D721Med (cell line): Measurements from ENCODE around the gene CDH23.

ENCODE experiments used
- DNase-seq: peaks from one replicate; pipeline ENCODE4 v3.0.0; 2011; ENCODE audit warnings: low spot score; ENCODE audit not compliant: insufficient read length
- FAIRE-seq: peaks from 2 replicates; lab custom pipeline; 2011; peaks lifted over from hg19 to GRCh38; lab: Jason Lieb, UNC
- TF ChIP-seq, protein P1 (sequence below): IDR thresholded peaks from 2 replicates; pipeline ENCODE4 v1.5.1; 2012; ENCODE audit warnings: mild to moderate bottlenecking, control low read depth; ENCODE audit not compliant: insufficient read depth; ENCODE audit errors: missing control alignments

Gene CDH23

DNA sequence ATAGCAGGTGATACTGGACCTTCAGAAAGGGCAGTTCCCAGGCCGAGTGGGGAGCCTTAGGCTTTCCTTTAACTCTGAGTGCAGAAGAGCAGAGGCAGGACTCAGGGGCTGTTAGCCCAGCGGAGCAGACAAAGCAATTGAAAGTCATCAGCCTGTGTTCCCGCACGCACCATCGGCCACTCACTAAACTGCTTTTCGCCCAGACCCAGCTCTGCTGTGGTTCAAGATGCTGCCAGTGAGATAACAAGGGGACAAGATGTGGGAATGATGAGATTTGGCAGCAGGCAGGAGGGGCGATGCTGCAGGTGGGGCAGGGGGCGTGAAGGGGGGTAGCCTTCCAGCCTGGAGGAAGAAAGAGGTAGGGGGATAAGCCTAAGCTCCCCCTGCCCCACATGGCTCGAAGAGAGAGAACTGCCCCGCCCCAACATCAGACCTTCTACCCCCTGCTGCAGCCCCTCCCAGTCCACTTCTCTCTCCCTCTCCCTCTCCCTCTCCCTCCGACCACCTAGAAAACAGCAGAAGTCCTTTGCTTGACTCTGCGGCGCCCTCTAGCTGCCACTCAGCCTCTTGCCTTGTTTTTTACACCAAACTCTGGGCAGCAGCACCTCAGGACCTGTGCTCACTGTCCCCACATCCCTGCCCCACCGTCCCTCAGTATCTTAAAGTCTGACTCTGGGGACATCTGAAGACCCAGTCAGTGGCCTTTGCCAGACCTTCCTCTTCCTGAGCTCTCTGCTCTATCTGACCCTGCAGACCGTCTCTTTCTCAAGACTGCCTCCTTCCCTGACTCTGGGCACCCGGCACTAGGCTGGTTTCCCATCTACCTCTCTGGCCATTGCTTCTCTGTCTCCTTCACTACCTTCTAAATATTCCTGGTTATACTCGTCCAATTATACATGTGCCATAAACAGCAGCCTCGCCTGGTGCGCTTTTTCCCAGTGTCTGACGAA, 212.4 kb downstream of the CDH23 start:
- TF ChIP-seq, protein P1, sequence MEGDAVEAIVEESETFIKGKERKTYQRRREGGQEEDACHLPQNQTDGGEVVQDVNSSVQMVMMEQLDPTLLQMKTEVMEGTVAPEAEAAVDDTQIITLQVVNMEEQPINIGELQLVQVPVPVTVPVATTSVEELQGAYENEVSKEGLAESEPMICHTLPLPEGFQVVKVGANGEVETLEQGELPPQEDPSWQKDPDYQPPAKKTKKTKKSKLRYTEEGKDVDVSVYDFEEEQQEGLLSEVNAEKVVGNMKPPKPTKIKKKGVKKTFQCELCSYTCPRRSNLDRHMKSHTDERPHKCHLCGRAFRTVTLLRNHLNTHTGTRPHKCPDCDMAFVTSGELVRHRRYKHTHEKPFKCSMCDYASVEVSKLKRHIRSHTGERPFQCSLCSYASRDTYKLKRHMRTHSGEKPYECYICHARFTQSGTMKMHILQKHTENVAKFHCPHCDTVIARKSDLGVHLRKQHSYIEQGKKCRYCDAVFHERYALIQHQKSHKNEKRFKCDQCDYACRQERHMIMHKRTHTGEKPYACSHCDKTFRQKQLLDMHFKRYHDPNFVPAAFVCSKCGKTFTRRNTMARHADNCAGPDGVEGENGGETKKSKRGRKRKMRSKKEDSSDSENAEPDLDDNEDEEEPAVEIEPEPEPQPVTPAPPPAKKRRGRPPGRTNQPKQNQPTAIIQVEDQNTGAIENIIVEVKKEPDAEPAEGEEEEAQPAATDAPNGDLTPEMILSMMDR = peak; percentile 90
- FAIRE-seq (no peak), DNase-seq (peak; percentile 73)

DNA sequence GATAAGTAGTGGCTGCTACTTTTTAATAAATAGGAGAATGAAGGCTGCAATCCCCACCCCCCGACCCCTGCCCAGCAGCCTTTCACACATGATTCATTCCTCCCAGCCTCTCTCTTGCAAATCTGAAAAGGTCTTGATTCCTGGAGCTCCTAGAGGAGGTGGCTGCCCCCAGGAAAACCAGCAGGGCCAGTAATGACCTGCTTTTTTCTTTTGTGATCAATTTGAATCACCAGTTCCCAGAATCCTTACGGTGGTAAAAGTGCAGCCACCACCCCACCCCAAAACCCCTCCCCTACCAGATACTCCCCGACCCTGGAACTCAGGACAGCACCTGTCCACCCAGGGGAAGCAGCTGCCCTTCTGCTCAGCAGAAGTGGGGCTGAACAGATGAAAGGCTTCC, 213.9 kb downstream of the CDH23 start:
- TF ChIP-seq, protein P1 = no peak
- no peak for DNase-seq
- FAIRE-seq = no peak

DNA sequence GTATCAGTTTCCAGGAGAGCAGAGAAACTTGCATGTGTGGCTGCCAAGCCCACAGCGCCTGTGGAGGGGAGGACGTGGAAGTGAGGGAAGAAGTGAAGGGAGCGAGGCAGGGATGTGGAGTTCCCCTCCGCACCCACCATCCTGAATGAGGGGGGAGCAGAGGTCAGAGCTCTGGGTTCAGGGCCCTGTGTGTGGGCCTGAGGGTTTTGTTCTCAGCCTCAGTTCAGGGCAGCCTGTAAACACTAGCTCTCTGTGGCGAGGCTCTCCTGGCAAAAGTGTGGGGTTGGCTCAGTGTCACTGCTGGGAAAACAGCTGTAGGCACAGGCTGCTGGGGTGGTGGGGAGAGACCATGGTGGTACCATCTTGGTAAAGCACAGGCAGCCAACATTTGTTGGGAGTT, 214.4 kb downstream of the CDH23 start:
- TF ChIP-seq, protein P1 = no peak
- DNase-seq (no peak), FAIRE-seq (no peak)

DNA sequence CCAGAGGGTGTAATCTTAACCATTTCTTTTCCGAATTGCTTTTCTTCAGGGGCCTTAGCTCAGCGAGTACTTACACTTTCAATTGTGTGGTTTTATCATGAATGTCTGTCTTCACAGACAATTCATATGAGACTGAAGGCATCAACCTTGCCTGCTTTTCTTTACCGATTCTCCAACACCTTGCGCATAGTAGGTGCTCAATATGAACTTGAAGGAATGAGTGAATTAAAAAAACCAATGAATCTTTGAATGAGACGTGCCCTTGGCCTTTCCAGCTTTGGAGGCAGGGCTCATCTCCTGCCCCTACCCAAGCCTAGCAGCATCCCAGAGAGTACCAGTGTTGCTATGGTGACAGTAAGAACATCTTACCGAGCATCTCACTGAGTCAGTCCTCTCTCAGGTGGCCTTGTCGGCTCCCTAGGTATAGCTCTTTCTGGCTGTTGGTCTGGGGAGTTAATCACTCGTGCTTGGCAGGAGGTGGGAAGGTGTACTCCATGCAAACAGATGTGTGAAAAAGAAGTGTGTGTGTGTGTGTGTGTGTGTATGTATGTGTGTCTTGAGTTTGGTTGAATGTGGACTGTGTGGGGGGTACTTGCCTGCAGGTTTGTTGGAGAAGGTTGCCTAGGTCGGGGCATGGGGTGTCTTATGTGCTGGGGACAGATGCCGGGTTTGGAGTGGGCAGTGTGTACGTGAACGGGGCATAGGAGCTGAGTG, 215.1 kb downstream of the CDH23 start:
- FAIRE-seq (no peak), DNase-seq (no peak)
- TF ChIP-seq, protein P1 = no peak

DNA sequence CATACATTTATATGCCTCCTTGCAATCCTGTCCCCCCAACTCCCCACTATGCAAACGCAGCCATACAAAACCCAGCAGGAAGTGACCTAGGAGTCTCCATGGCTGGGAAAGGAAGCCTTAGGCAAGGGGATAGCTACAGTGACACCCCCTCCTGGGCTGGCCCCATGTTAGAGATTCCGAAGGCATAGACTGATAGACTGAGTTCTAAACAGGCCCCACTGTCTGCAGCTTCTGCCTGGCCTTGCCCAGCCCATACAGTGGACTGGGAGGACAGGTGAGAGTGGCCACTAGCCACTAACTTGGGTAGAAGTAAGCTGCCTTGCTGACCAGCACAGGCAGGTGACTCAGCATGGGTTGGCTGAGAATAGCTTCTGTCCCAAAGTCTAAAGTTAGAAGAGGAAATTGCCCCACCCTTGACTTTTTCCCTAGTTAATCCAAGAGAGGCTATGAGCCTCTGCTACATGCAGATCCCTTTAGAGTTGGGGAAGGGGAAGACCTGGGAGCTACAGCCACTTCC, 216.6 kb downstream of the CDH23 start:
- no peak for DNase-seq
- no peak for FAIRE-seq

GRCh38 chr10:71613877-71614276, 217.2 kb downstream of the CDH23 start:
- TF ChIP-seq, protein P1 = no peak
- no peak for FAIRE-seq

More for the DNA sequence above, 216.6 kb downstream of the CDH23 start:
- TF ChIP-seq, protein P1 = no peak

More at GRCh38 chr10:71613877-71614276, 217.2 kb downstream of the CDH23 start:
- DNase-seq = no peak
